Measurements from ENCODE around the gene EFHC1. TPM values are rescaled to one million over a fixed set of nuclear protein-coding genes. Genes with fewer than 3 reads are reported as not detected.

Gene EFHC1
- total RNA-seq, 1 experiment from 2014 or later, result 15.5 TPM

GRCh38 chr6:52570291-52570700, 150.2 kb downstream of the EFHC1 start (continued):
- TF ChIP-seq ZBTB43 (CRISPR knock-in tag; IDR thresholded peaks at IDR 0.05) (no peak), E2F5 (CRISPR knock-in tag; IDR thresholded peaks at IDR 0.05) (no peak)

- ChIA-PET CTCF (interaction anchor here (1.3 kb wide), 1 partner anchor 192 kb away, joined by 3 read pairs; the partner anchor contains the start of gene GSTA2), POLR2A (interaction anchor here (0.6 kb wide), 1 partner anchor 78 kb away, joined by 4 read pairs; no protein-coding TSS in a partner anchor)
- ATAC-seq (no peak), DNase-seq (ENCODE audit: low spot score) (no peak)
- Mint-ChIP-seq H3K27ac (0 out of 2 replicates have a peak overlapping the region, but pooled peaks have one; percentile 34), H3K9me3 (no peaks in the 10 kb centered on the region), H3K4me3 (no peak overlapping the region), H3K36me3 (no peaks in the 10 kb centered on the region), H3K27me3 (ENCODE audit: low read depth) (peaks cover 3% of the 10 kb centered on the region; the same call in 1 of the 2 replicates), H3K4me1 (peaks cover 88% of the 10 kb centered on the region)
- TF ChIP-seq IRF1 (CRISPR knock-in tag; IDR thresholded peaks at IDR 0.05) (no peak), NFATC4 (CRISPR knock-in tag; IDR thresholded peaks at IDR 0.05) (no peak), ZBTB21 (CRISPR knock-in tag; IDR thresholded peaks at IDR 0.05; ENCODE audit: borderline replicate concordance) (no peak), USF2 (CRISPR knock-in tag; IDR thresholded peaks at IDR 0.05) (no peak), CDX4 (CRISPR knock-in tag; IDR thresholded peaks at IDR 0.05; ENCODE audit: borderline replicate concordance) (no peak), GRHL2 (CRISPR knock-in tag; IDR thresholded peaks at IDR 0.05; ENCODE audit: insufficient replicate concordance, severe bottlenecking) (no peak), ZSCAN18 (CRISPR knock-in tag; IDR thresholded peaks at IDR 0.05) (no peak), ZMAT4 (CRISPR knock-in tag; IDR thresholded peaks at IDR 0.05) (no peak)
Measured at GRCh38 chr6:52571099-52571755, 151.1 kb downstream of the EFHC1 start.

GRCh38 chr6:52572536-52572935, 152.4 kb downstream of the EFHC1 start:
- Mint-ChIP-seq H3K36me3 (no peaks in the 10 kb centered on the region), H3K27me3 (ENCODE audit: low read depth) (peaks cover 3% of the 10 kb centered on the region; the same call in 1 of the 2 replicates), H3K27ac (peak overlapping the region; percentile 82), H3K4me1 (peaks cover 81% of the 10 kb centered on the region), H3K9me3 (no peaks in the 10 kb centered on the region), H3K4me3 (no peak overlapping the region)
- DNase-seq (ENCODE audit: low spot score) (no peak), ATAC-seq (no peak)
- ChIA-PET CTCF (no interaction called here), POLR2A (no interaction called here)
- TF ChIP-seq TCF7 (CRISPR knock-in tag; IDR thresholded peaks at IDR 0.05; ENCODE audit: low read depth), result no peak
- TF ChIP-seq RORB (CRISPR knock-in tag; IDR thresholded peaks at IDR 0.05), result no peak
- no peak for TF ChIP-seq PRRX2 (CRISPR knock-in tag; IDR thresholded peaks at IDR 0.05)
- TF ChIP-seq JUN (CRISPR knock-in tag; IDR thresholded peaks at IDR 0.05), result no peak
- TF ChIP-seq ARID4B (CRISPR knock-in tag; IDR thresholded peaks at IDR 0.05; ENCODE audit: borderline replicate concordance), result no peak
- TF ChIP-seq MYBL2 (CRISPR knock-in tag; IDR thresholded peaks at IDR 0.05), result no peak
- TF ChIP-seq ESRRA (CRISPR knock-in tag; IDR thresholded peaks at IDR 0.05; ENCODE audit: borderline replicate concordance), result no peak
- no peak for TF ChIP-seq ZNF263 (CRISPR knock-in tag; IDR thresholded peaks at IDR 0.05; ENCODE audit: low read depth)
- TF ChIP-seq RELA (CRISPR knock-in tag; IDR thresholded peaks at IDR 0.05; ENCODE audit: borderline replicate concordance), result no peak
- no peak for TF ChIP-seq FOXP1 (CRISPR knock-in tag; IDR thresholded peaks at IDR 0.05; ENCODE audit: borderline replicate concordance)
- TF ChIP-seq USF1 (CRISPR knock-in tag; IDR thresholded peaks at IDR 0.05), result no peak

Data from WTC11 (cell line).